H1 (cell line): ENCODE measurements around the gene CD247. TPM values are rescaled to one million over a fixed set of nuclear protein-coding genes. Genes with fewer than 3 reads are reported as not detected.

Experiments used
- CHD7 ChIP-seq: fragments of 300-600 bp; sonication (generic); IDR thresholded peaks from 2 replicates; pipeline ENCODE4 v1.7.1; 2012; ENCODE audit warnings: low read length, moderate library complexity, mild to moderate bottlenecking, inconsistent platforms; ENCODE audit not compliant: insufficient replicate concordance
- CTCF ChIP-seq, 3 experiments: IDR thresholded peaks; 1 replicate in 2 of 3; 2 replicates in 1 of 3; pipeline versions ENCODE4 v1.5.1 to v1.6.1; 2011; ENCODE audit warnings: low read length in 3 of 3, mild to moderate bottlenecking in 3 of 3, inconsistent platforms in 2 of 3, low read depth in 1 of 3, moderate library complexity in 1 of 3; ENCODE audit not compliant: insufficient read depth in 1 of 3; ENCODE audit errors: control extremely low read depth in 1 of 3
- EZH2 ChIP-seq: fragments of 200-600 bp; sonication (generic); IDR thresholded peaks from 2 replicates; pipeline ENCODE4 v1.7.1; 2012; ENCODE audit warnings: low read depth, mild to moderate bottlenecking, moderate library complexity, low read length, inconsistent platforms; ENCODE audit not compliant: severe bottlenecking
- JUND ChIP-seq: IDR thresholded peaks from 2 replicates; pipeline ENCODE4 v1.6.1; 2011; ENCODE audit warnings: mild to moderate bottlenecking, improper control_type of control experiment, low read length
- KDM1A ChIP-seq: fragments of 200-600, 300-600 bp; sonication (generic); IDR thresholded peaks from 2 replicates; pipeline ENCODE4 v1.7.1; 2016; ENCODE audit warnings: mild to moderate bottlenecking, low read length, borderline replicate concordance
- TAF7 ChIP-seq: optimal IDR thresholded peaks from 2 replicates; pipeline ENCODE3; 2011; ENCODE audit warnings: low read depth, mild to moderate bottlenecking, inconsistent platforms, low read length, moderate library complexity, borderline replicate concordance
- polyA plus RNA-seq, 7 experiments: library from polyadenylated mRNA; depleted of rRNA in 3 of 7; stranded (reverse) in 5 of 7; unstranded in 2 of 7; fragments of >200 nt in 5 of 7; fragments of 200-250 nt in 2 of 7; gene quantifications; 1 replicate in 5 of 7; 2 replicates in 1 of 7; 4 replicates in 1 of 7; pipeline versions ENCODE4 v1.2.1 to v1.2.3, GENCODE V29; 2011 to 2013; ENCODE audit warnings: missing spikeins in 2 of 7, mixed read lengths in 2 of 7
- total RNA-seq: library from RNA; stranded (reverse); fragmentation: NEBNext Ultra II Directional; extraction: Animal tissue kit (Norgen Biotek cat#: 25700); gene quantifications from 2 replicates; pipeline ENCODE4 v1.2.1, GENCODE V29; 2021

The CD247 gene
- total and polyA plus RNA-seq, 2 of the 8 experiments (the other 6 are each of a cell fraction or from before 2014, with no cell fraction given): 2.0 to 2.2 TPM

DNA sequence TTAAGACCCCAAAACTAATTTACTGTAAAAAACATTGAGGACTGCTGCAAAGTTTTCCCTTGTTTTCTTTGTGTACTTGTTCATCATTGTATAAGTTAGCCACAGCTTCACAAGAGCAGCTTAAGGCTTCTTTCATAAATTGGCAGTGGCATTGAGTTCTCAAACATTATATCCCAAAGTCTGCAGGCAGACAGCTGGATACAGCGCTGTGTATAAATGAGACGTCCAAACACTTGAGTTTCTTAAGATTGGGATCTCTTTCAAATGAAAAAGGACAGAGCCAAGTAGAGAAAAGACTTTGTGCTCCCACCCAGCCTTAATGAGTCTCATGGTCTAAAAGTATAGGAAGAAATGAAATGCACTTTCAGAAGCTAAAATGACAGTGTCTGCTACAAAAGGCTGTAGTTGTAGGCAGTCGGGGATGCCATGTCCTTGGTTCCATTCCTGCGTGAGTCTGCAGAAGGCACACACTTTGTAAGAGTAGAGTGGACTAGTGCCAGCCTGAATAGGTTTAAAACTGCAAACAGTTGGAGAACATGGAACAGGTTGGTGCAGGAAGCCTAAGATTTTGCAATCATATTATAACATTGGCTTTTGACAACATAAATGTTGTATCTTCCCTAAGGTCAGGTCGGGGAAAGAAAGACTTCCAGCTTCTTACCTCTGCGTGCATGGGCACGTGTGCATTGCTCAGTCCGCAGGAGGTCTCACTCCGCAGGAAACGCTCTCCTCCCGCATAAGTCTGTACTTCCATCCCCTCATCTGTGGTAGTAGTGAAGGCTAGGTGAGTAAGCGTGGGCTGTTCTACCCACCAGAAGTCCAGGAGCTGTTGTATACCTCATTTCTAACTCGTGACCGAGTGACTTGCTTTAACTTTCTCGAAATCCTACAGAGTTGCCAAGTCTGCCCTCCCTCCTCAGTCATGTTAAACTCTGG lies 94.4 kb downstream of the CD247 start (continued):
- no peak for TF ChIP-seq TAF7
- no peak for TF ChIP-seq EZH2
- no peak for TF ChIP-seq CTCF (IDR thresholded peaks at IDR 0.05; ENCODE audit: control extremely low read depth in 1 of 3, insufficient read depth in 1 of 3, low read depth in 1 of 3, low read length in 3 of 3)
- no peak for TF ChIP-seq CHD7
- TF ChIP-seq KDM1A: no peak
- no peak for TF ChIP-seq JUND
